Adrenal gland (tissue), 5 donors: ENCODE measurements around the gene FBXL19.

ENCODE experiments used
- CTCF ChIP-seq, 6 experiments: fragments of 450-650 bp in 4 of 6; fragments of 200-600 bp in 2 of 6; sonication (generic) in 1 of 6; IDR thresholded peaks; 1 replicate in 5 of 6; 2 replicates in 1 of 6; pipeline versions ENCODE4 v1.5.1 to v1.8.0; 2016 to 2021; ENCODE audit warnings: antibody characterized with exemption in 6 of 6, mild to moderate bottlenecking in 2 of 6, moderate library complexity in 1 of 6
- POLR2A ChIP-seq, 2 donors: fragments of 450-650 bp; IDR thresholded peaks; one replicate each; pipeline ENCODE4 v1.6.1; 2017; ENCODE audit warnings: antibody characterized with exemption in 2 of 2, mild to moderate bottlenecking in 2 of 2, moderate library complexity in 1 of 2
- donor health status: DM: no; HTN: no; CAD: no.

GRCh38 chr16:30990105-30990504, 66.7 kb downstream of the FBXL19 start:
- no peak for TF ChIP-seq CTCF (IDR thresholded peaks at IDR 0.05)
- TF ChIP-seq POLR2A (IDR thresholded peaks at IDR 0.05), result no peak
